ENCODE data around the gene SERPINA1. TPM values are rescaled to one million over a fixed set of nuclear protein-coding genes. Genes with fewer than 3 reads are reported as not detected.

SERPINA1 gene
- total RNA-seq, 1 experiment from 2014 or later: not detected

DNA sequence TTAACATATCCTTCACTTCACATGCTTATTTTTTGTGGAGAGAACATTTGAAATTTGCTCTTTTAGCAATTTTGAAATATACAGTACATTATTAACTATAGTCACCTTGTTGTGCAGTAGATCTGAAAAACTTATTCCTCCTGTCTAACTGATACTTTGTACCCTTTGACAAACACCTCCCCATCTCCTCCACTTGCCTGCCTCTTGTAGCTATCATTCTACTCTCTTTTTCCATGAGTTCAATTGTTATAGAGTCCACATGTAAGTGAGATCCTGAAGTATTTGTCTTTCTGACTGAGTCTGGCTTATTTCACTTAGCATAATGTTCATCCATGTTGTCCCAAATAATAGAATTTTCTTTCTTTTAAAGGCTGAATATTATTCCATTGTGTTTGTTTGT is 55.8 kb downstream of the SERPINA1 start:
- Histone ChIP-seq H3K4me1 (ENCODE audit: insufficient read depth, low read length, poor library complexity, severe bottlenecking) (no peaks in the 10 kb centered on the region), H3K36me3 (ENCODE audit: insufficient read depth, low read length, poor library complexity, severe bottlenecking) (no peaks in the 10 kb centered on the region), H3K27ac (ENCODE audit: low read depth, low read length, poor library complexity, severe bottlenecking) (no peak overlapping the region), H3K9me3 (ENCODE audit: low read depth, low read length, poor library complexity, severe bottlenecking) (no peaks in the 10 kb centered on the region), H3K27me3 (replicated peaks; ENCODE audit: insufficient read depth, low read depth, low read length, poor library complexity) (no peaks in the 10 kb centered on the region), H3K4me3 (ENCODE audit: low read depth, low read length, poor library complexity, severe bottlenecking) (no peak overlapping the region)
- CTCF ChIA-PET: no interaction called here
- POLR2A ChIA-PET (ENCODE audit: low non-redundant PET): no interaction called here
- no TSS peak for BruUV-seq (replicated peaks)
- DNase-seq (ENCODE audit: low spot score): no peak
- TF ChIP-seq CTCF (conservative IDR thresholded peaks at IDR 0.05; ENCODE audit: low read depth, low read length) (no peak), EZH2 (IDR thresholded peaks at IDR 0.05; ENCODE audit: borderline replicate concordance, low read depth, low read length, poor library complexity, severe bottlenecking) (no peak)
- intact Hi-C loops (cut with micrococcal nuclease; ENCODE audit: unreplicated experiment): no loop called here

- ChIA-PET POLR2A (ENCODE audit: low non-redundant PET) (no interaction called here), CTCF (no interaction called here)
- no TSS peak for BruUV-seq (replicated peaks)
- no peak for DNase-seq (ENCODE audit: low spot score)
- intact Hi-C loops (cut with micrococcal nuclease; ENCODE audit: unreplicated experiment): no loop called here
- H3K4me3 ChIP-seq (ENCODE audit: low read depth, low read length, poor library complexity, severe bottlenecking): no peak overlapping the region
- no peak overlapping the region for H3K27ac ChIP-seq (ENCODE audit: low read depth, low read length, poor library complexity, severe bottlenecking)
- no peaks in the 10 kb centered on the region for H3K27me3 ChIP-seq (replicated peaks; ENCODE audit: insufficient read depth, low read depth, low read length, poor library complexity)
- TF ChIP-seq EZH2 (IDR thresholded peaks at IDR 0.05; ENCODE audit: borderline replicate concordance, low read depth, low read length, poor library complexity, severe bottlenecking): no peak
- no peak for TF ChIP-seq CTCF (conservative IDR thresholded peaks at IDR 0.05; ENCODE audit: low read depth, low read length)
- no peaks in the 10 kb centered on the region for H3K4me1 ChIP-seq (ENCODE audit: insufficient read depth, low read length, poor library complexity, severe bottlenecking)
- no peaks in the 10 kb centered on the region for H3K9me3 ChIP-seq (ENCODE audit: low read depth, low read length, poor library complexity, severe bottlenecking)
- no peaks in the 10 kb centered on the region for H3K36me3 ChIP-seq (ENCODE audit: insufficient read depth, low read length, poor library complexity, severe bottlenecking)
Observed at GRCh38 chr14:94332063-94332583, 56.3 kb downstream of the SERPINA1 start.

DNA sequence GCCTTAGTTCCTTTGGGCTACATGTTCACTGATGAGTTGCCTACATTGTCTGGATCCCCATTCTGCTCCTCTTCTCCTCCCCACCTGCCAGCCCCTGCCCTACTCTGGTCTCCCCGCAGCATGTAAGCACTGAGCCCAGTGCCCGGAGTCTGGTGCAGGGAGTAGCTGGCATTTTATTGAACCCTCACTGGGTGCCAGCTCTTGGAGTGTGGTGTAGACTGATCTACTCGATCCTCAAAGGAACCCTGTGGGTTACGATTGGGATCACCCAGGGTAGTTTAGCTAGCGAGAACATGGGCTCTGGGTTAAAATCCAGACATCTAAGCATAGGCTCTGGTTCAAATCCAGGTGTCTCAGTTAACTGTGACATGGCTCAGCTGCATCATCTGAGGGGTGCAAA is 56.9 kb downstream of the SERPINA1 start:
- intact Hi-C loops (cut with micrococcal nuclease; ENCODE audit: unreplicated experiment): no loop called here

More for the DNA sequence above, 56.9 kb downstream of the SERPINA1 start:
- Histone ChIP-seq H3K27ac (ENCODE audit: low read depth, low read length, poor library complexity, severe bottlenecking) (no peak overlapping the region), H3K36me3 (ENCODE audit: insufficient read depth, low read length, poor library complexity, severe bottlenecking) (no peaks in the 10 kb centered on the region), H3K27me3 (replicated peaks; ENCODE audit: insufficient read depth, low read depth, low read length, poor library complexity) (no peaks in the 10 kb centered on the region), H3K9me3 (ENCODE audit: low read depth, low read length, poor library complexity, severe bottlenecking) (no peaks in the 10 kb centered on the region), H3K4me3 (ENCODE audit: low read depth, low read length, poor library complexity, severe bottlenecking) (no peak overlapping the region), H3K4me1 (ENCODE audit: insufficient read depth, low read length, poor library complexity, severe bottlenecking) (no peaks in the 10 kb centered on the region)
- ChIA-PET POLR2A (ENCODE audit: low non-redundant PET) (no interaction called here), CTCF (no interaction called here)
- DNase-seq (ENCODE audit: low spot score): no peak
- no TSS peak for BruUV-seq (replicated peaks)
- TF ChIP-seq EZH2 (IDR thresholded peaks at IDR 0.05; ENCODE audit: borderline replicate concordance, low read depth, low read length, poor library complexity, severe bottlenecking) (no peak), CTCF (conservative IDR thresholded peaks at IDR 0.05; ENCODE audit: low read depth, low read length) (no peak)
